Measurements from ENCODE around the gene POR.

GRCh38 chr7:76009672-76010600, 95.0 kb downstream of the POR start:
- TF ChIP-seq CTCF (IDR thresholded peaks at IDR 0.05) (no peak), SIN3A (IDR thresholded peaks at IDR 0.05; ENCODE audit: borderline replicate concordance, insufficient read depth, low read depth, low read length) (no peak), REST (IDR thresholded peaks at IDR 0.05; ENCODE audit: insufficient read depth in 1 of 2, low read depth in 2 of 2, low read length in 1 of 2) (no peak)

Data from Panc1 (cell line).